ENCODE data around the gene MOCS1.

Gene MOCS1

DNA sequence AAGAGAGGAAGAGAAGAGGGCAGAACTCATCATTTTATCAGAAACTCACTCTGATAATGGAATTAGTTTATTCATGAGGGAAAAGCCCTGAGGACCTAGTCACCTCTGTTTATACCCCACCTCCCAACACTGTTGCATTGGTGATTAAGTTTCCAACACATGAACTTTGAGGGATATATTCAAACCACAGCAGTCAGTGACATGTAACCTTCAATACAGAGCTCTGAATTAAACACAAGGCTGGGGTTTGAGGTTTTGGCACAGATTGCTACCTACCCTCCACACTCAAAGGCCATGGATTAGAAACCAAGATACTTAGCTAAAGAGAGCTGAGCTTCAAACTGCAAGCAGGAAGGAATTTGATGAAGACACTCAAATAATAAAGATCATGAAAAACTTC, 48.5 kb upstream of the MOCS1 start:
- Histone ChIP-seq H3K27ac (ENCODE audit: low read length) (no peak overlapping the region), H3K4me1 (ENCODE audit: insufficient read depth, low read length) (no peaks in the 10 kb centered on the region), H3K4me2 (ENCODE audit: insufficient read depth, low read length) (no peak overlapping the region), H3K9ac (ENCODE audit: low read depth, low read length) (no peak overlapping the region), H3K36me3 (ENCODE audit: insufficient read depth, low read length) (no peaks in the 10 kb centered on the region), H3K9me3 (ENCODE audit: insufficient read depth, low read length, severe bottlenecking) (no peaks in the 10 kb centered on the region), H3K27me3 (ENCODE audit: insufficient read depth, low read length, poor library complexity) (no peaks in the 10 kb centered on the region), H4K20me1 (ENCODE audit: insufficient read depth, low read length) (no peaks in the 10 kb centered on the region), H3K4me3 (ENCODE audit: low read depth in 1 of 2, low read length in 2 of 2) (no peak overlapping the region), H3K79me2 (ENCODE audit: insufficient read depth, low read length) (no peaks in the 10 kb centered on the region), H2AFZ (ENCODE audit: low read depth, low read length) (no peak overlapping the region)
- no peak for TF ChIP-seq EZH2 (IDR thresholded peaks at IDR 0.05; ENCODE audit: borderline replicate concordance, low read depth, low read length, severe bottlenecking)
- TF ChIP-seq, protein P1, sequence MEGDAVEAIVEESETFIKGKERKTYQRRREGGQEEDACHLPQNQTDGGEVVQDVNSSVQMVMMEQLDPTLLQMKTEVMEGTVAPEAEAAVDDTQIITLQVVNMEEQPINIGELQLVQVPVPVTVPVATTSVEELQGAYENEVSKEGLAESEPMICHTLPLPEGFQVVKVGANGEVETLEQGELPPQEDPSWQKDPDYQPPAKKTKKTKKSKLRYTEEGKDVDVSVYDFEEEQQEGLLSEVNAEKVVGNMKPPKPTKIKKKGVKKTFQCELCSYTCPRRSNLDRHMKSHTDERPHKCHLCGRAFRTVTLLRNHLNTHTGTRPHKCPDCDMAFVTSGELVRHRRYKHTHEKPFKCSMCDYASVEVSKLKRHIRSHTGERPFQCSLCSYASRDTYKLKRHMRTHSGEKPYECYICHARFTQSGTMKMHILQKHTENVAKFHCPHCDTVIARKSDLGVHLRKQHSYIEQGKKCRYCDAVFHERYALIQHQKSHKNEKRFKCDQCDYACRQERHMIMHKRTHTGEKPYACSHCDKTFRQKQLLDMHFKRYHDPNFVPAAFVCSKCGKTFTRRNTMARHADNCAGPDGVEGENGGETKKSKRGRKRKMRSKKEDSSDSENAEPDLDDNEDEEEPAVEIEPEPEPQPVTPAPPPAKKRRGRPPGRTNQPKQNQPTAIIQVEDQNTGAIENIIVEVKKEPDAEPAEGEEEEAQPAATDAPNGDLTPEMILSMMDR (IDR thresholded peaks at IDR 0.05; ENCODE audit: borderline replicate concordance, extremely low read depth, low read length, poor library complexity, severe bottlenecking): no peak
- DNase-seq: no peak
- ATAC-seq (ENCODE audit: insufficient read depth, low read depth): no peak

GRCh38 chr6:39980839-39981580, 46.7 kb upstream of the MOCS1 start:
- Histone ChIP-seq H3K27ac (ENCODE audit: low read length) (no peak overlapping the region), H2AFZ (ENCODE audit: low read depth, low read length) (no peak overlapping the region), H3K4me1 (ENCODE audit: insufficient read depth, low read length) (no peaks in the 10 kb centered on the region), H3K79me2 (ENCODE audit: insufficient read depth, low read length) (no peaks in the 10 kb centered on the region), H3K36me3 (ENCODE audit: insufficient read depth, low read length) (no peaks in the 10 kb centered on the region), H3K4me3 (ENCODE audit: low read depth in 1 of 2, low read length in 2 of 2) (no peak overlapping the region), H4K20me1 (ENCODE audit: insufficient read depth, low read length) (no peaks in the 10 kb centered on the region), H3K9ac (ENCODE audit: low read depth, low read length) (no peak overlapping the region), H3K4me2 (ENCODE audit: insufficient read depth, low read length) (no peak overlapping the region), H3K9me3 (ENCODE audit: insufficient read depth, low read length, severe bottlenecking) (no peaks in the 10 kb centered on the region), H3K27me3 (ENCODE audit: insufficient read depth, low read length, poor library complexity) (no peaks in the 10 kb centered on the region)
- ATAC-seq (ENCODE audit: insufficient read depth, low read depth) (peak; percentile 79), DNase-seq (peak; percentile 38)
- TF ChIP-seq, protein P1 (IDR thresholded peaks at IDR 0.05; ENCODE audit: borderline replicate concordance, extremely low read depth, low read length, poor library complexity, severe bottlenecking): peak; percentile 72
- no peak for TF ChIP-seq EZH2 (IDR thresholded peaks at IDR 0.05; ENCODE audit: borderline replicate concordance, low read depth, low read length, severe bottlenecking)

GRCh38 chr6:39979461-39980328, 45.4 kb upstream of the MOCS1 start:
- Histone ChIP-seq H3K9ac (ENCODE audit: low read depth, low read length) (no peak overlapping the region), H3K9me3 (ENCODE audit: insufficient read depth, low read length, severe bottlenecking) (no peaks in the 10 kb centered on the region), H3K27me3 (ENCODE audit: insufficient read depth, low read length, poor library complexity) (no peaks in the 10 kb centered on the region), H3K27ac (ENCODE audit: low read length) (no peak overlapping the region), H3K4me3 (ENCODE audit: low read depth in 1 of 2, low read length in 2 of 2) (no peak overlapping the region), H3K4me1 (ENCODE audit: insufficient read depth, low read length) (no peaks in the 10 kb centered on the region), H3K79me2 (ENCODE audit: insufficient read depth, low read length) (no peaks in the 10 kb centered on the region), H2AFZ (ENCODE audit: low read depth, low read length) (no peak overlapping the region), H3K36me3 (ENCODE audit: insufficient read depth, low read length) (no peaks in the 10 kb centered on the region), H4K20me1 (ENCODE audit: insufficient read depth, low read length) (no peaks in the 10 kb centered on the region), H3K4me2 (ENCODE audit: insufficient read depth, low read length) (no peak overlapping the region)
- DNase-seq (no peak), ATAC-seq (ENCODE audit: insufficient read depth, low read depth) (no peak)
- TF ChIP-seq, protein P1 (IDR thresholded peaks at IDR 0.05; ENCODE audit: borderline replicate concordance, extremely low read depth, low read length, poor library complexity, severe bottlenecking): no peak
- no peak for TF ChIP-seq EZH2 (IDR thresholded peaks at IDR 0.05; ENCODE audit: borderline replicate concordance, low read depth, low read length, severe bottlenecking)

Measured in DND-41 (cell line).